Heart right ventricle (tissue), 16 donors: ENCODE measurements around the gene NR4A1. TPM values are rescaled to one million over a fixed set of nuclear protein-coding genes. Genes with fewer than 3 reads are reported as not detected.

Source experiments
- ATAC-seq, 8 donors: fragments of 200-7000 bp; cut with Tn5 transposase; one replicate each; pipeline ENCODE4 v1.9.1; 2020; ENCODE audit warnings: mild to moderate bottlenecking in 8 of 8, moderate library complexity in 8 of 8, moderate number of reproducible peaks in 1 of 8
- DNase-seq, 2 donors: peaks; one replicate each; pipeline ENCODE4 v3.0.0-alpha.2; 2020
- H3K27ac ChIP-seq, 10 donors: fragments of 200-600 bp; sonication (generic) in 2 of 10; one replicate each; pipeline versions ENCODE4 v1.5.0 to v1.8.0; 2020 to 2022; ENCODE audit warnings: mild to moderate bottlenecking in 3 of 10
- H3K27me3 ChIP-seq, 7 donors: fragments of 200-600 bp; one replicate each; pipeline ENCODE4 v1.8.0; 2021 to 2022; ENCODE audit warnings: mild to moderate bottlenecking in 2 of 7
- H3K36me3 ChIP-seq, 9 donors: fragments of 200-600 bp; sonication (generic) in 1 of 9; one replicate each; pipeline versions ENCODE4 v1.5.0 to v1.8.0; 2020 to 2022; ENCODE audit warnings: mild to moderate bottlenecking in 2 of 9
- H3K4me1 ChIP-seq, 9 donors: fragments of 200-600 bp; sonication (generic) in 1 of 9; one replicate each; pipeline versions ENCODE4 v1.5.0 to v1.8.0; 2020 to 2022; ENCODE audit warnings: mild to moderate bottlenecking in 4 of 9
- H3K4me3 ChIP-seq, 10 donors: fragments of 200-600 bp; sonication (generic) in 2 of 10; one replicate each; pipeline versions ENCODE4 v1.5.0 to v1.8.0; 2020 to 2022; ENCODE audit warnings: mild to moderate bottlenecking in 7 of 10, moderate library complexity in 2 of 10
- H3K9me3 ChIP-seq, 11 donors: fragments of 200-600 bp in 10 of 11; sonication (generic) in 2 of 11; one replicate each; pipeline versions ENCODE4 v1.5.0 to v1.8.0; 2013 to 2022; ENCODE audit warnings: mild to moderate bottlenecking in 2 of 11, control low read depth in 1 of 11, moderate library complexity in 1 of 11
- WGBS, 2 donors: extraction: QIAGEN DNeasy Blood & Tissue Kit; methylation state at CpG; one replicate each; pipeline ENCODE4 v1.1.7; 2013; ENCODE audit warnings: inconsistent platforms in 1 of 2; 5-methylcytosine and 5-hydroxymethylcytosine counted together
- intact Hi-C, 10 donors: fragments of 100-400 bp; cut with DNase I; formaldehyde crosslinking; loops; one replicate each; pipeline versions ENCODE4 v1.11.1 to v1.14.2; 2022
- polyA plus RNA-seq, 2 donors: library from polyadenylated mRNA; stranded (reverse); fragments of 200-250 nt; gene quantifications; one replicate each; pipeline ENCODE4 v1.2.3, GENCODE V29; 2013
- total RNA-seq, 10 donors: library from RNA; stranded (reverse); fragmentation: NEBNext Ultra II Directional in 3 of 10; extraction: Animal tissue kit (Norgen Biotek cat#: 25700) in 3 of 10; gene quantifications; one replicate each; pipeline versions ENCODE4 v1.2.1 to v1.2.4, GENCODE V29; 2021 to 2023
- TF ChIP-seq, protein P1 (sequence below), 9 donors: fragments of 200-600 bp; sonication (generic) in 2 of 9; IDR thresholded peaks; one replicate each; pipeline versions ENCODE4 v1.5.0 to v1.8.0; 2021 to 2022; ENCODE audit warnings: antibody characterized with exemption in 9 of 9, mild to moderate bottlenecking in 5 of 9, moderate library complexity in 1 of 9
- donor health status: Arrhythmogenic right ventricular cardiomyopathy.
- donor health status: ischemic (EF 13 %, LVEDD 7.1; RV severe dilation, severe dysfunction).
- donor health status: healthy with polysubstance abuse.
- donor health status: DM: no; HTN: yes; CAD: no.
- donor health status: DM: no; HTN: no; CAD: no.
- donor health status: ischemic (EF 25% LVEDD 6.9; RV normal size, moderate dysfunction).
- donor health status: ischemic (EF 25% LVEDD 5.7; RV mildly dilated, moderate dysfunction).
- donor health status: healthy.
- donor health status: DM: yes; HTN: yes; CAD: no.
- donor health status: Ischemic cardiomyopathy.
- donor health status: ischemic (EF 35%, LVEDD 5.7; RV mildly dilated, moderate dysfunction).
- donor health status: nonischemic (EF 11% LVEDD 7.7; RV severe dilation, severe dysfunction).
- donor health status: DM: yes; HTN: yes; CAD: no.
- donor health status: PGD.
- donor health status: ischemic (EF 29% LVEDD 5.4; RV normal size, mild dysfunction).
- donor health status: nonischemic (EF 23%, LVEDD 6.1; RV moderate dilation, normal function).

The NR4A1 gene
- total and polyA plus RNA-seq, 12 donors = 34.6 to 588 (median 99.0) TPM

DNA sequence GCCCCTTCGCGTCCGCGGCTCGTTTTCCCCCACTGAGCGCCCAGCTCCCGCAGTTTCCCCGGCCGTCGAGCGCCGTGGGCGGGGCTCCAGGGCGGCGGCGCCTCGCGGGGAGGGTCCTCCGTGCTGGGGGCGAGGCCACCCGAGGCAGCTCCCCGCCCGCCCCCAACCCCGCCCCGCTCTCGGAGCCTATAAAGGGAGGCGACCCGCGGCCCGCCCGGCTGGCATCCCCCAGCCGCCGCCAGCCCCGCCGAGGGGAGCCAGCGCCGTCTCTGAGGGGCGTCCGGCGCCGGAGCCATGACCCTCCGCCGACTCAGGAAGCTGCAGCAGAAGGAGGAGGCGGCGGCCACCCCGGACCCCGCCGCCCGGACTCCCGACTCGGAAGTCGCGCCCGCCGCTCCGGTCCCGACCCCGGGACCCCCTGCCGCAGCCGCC is 44.5 kb upstream of the NR4A1 start, which contains the start of gene TAMALIN:
Gene TAMALIN (plus strand): TSS at position 221 of the 432 bp plus-strand sequence. CDS start 74 bp downstream, at position 295.
- peaks cover 0 to 30% (median 11%) of the 10 kb centered on the region in 7 donors for H3K27me3 ChIP-seq
- peaks cover 12 to 69% (median 48%) of the 10 kb centered on the region in 9 donors for H3K4me1 ChIP-seq
- H3K36me3 ChIP-seq = peaks cover 0 to 21% (median 6%) of the 10 kb centered on the region in 9 donors
- H3K4me3 ChIP-seq = peak within 1 kb of the TSS; percentile 54 to 96 (median 84)
- DNase-seq (peak; percentile 78 to 84), ATAC-seq (peak; percentile 43 to 67 (median 55))
- TF ChIP-seq, protein P1, sequence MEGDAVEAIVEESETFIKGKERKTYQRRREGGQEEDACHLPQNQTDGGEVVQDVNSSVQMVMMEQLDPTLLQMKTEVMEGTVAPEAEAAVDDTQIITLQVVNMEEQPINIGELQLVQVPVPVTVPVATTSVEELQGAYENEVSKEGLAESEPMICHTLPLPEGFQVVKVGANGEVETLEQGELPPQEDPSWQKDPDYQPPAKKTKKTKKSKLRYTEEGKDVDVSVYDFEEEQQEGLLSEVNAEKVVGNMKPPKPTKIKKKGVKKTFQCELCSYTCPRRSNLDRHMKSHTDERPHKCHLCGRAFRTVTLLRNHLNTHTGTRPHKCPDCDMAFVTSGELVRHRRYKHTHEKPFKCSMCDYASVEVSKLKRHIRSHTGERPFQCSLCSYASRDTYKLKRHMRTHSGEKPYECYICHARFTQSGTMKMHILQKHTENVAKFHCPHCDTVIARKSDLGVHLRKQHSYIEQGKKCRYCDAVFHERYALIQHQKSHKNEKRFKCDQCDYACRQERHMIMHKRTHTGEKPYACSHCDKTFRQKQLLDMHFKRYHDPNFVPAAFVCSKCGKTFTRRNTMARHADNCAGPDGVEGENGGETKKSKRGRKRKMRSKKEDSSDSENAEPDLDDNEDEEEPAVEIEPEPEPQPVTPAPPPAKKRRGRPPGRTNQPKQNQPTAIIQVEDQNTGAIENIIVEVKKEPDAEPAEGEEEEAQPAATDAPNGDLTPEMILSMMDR (IDR thresholded peaks at IDR 0.05) = peak in 1 of 9 donors; percentile 5
- WGBS, 2 donors = 0 to 1% methylated on average over 37 to 60 of the region's 60 CpGs
- H3K27ac ChIP-seq = peak within 1 kb of the TSS; percentile 92 to 98 (median 96)
- H3K9me3 ChIP-seq = no peaks in the 10 kb centered on the region
- intact Hi-C loops = no loop called here

DNA sequence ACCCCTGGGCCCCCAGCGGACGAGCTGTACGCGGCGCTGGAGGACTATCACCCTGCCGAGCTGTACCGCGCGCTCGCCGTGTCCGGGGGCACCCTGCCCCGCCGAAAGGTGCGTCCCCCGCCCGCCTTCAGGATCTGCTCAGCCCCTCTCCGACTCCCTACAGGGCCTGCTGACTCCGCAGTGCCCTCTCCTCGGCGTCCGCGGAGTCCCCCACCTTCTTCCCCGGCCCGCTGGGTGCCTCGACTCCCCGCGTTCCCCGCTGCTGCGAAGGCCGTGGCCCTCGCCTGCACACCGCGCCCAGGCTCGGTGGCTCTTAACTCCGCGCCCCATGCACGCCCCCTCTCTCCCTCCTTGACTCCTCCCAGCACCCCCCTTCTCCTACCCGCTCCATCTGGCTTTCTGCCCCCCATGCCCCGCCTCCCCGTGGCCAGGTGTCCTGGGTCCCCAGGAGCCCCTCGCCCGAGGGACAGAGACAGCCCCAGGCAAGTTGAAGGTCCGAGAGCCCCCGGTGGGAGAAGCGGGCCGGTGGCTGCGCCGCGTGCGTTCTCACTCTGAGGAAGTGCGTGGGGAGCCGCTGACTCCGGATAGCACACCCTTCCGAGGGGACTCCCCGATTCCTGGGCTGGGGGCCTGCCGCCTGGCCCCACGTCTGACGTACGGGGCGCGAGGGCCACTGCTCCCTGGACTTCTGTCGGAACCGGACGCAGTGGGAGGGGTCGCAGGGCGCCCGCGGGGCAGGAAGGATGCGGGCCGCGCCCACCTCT is 43.9 kb upstream of the NR4A1 start:
- Histone ChIP-seq H3K4me3 (peak overlapping the region; percentile 54 to 96 (median 84)), H3K27me3 (peaks cover 0 to 30% (median 11%) of the 10 kb centered on the region in 7 donors), H3K36me3 (peaks cover 0 to 27% (median 11%) of the 10 kb centered on the region in 9 donors), H3K4me1 (peaks cover 12 to 69% (median 49%) of the 10 kb centered on the region in 9 donors), H3K9me3 (no peaks in the 10 kb centered on the region), H3K27ac (peak overlapping the region; percentile 92 to 98 (median 96))
- ATAC-seq (peak; percentile 19 to 57 (median 37)), DNase-seq (peak; percentile 69 to 70)
- 5 to 10% methylated on average over 66 to 72 of the region's 72 CpGs for WGBS, 2 donors
- intact Hi-C loops = no loop called here
- TF ChIP-seq, protein P1 (IDR thresholded peaks at IDR 0.05) = no peak

DNA sequence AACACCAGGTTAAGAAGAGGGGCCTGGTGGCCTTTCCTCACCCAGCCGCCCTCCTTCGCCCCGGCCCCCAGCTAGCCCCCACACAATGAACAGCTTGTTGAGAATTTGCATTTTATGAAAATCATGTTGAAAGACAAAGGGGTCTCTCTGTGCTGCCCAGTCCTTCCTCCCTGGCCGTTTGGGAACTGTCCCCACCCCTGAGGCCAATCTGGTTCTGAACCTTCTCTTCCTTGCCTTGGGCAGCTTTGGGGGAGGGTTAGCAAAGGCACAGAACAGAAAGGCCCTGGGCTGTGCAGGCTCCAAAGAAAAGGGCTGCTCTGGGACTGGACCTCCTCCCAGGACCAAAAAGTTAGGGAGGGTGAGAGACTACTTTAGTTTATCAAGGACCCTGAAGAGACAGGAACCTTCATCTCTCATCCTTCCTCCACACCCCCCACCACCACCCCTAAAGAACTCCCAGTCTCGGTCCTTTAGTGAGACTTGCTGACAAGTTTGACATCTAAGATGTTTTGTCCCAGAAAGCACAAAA is 43.2 kb upstream of the NR4A1 start:
- intact Hi-C loops = no loop called here
- DNase-seq = no peak
- 53 to 58% methylated on average over 5 of the region's 5 CpGs for WGBS, 2 donors

More for the DNA sequence above, 43.2 kb upstream of the NR4A1 start:
- TF ChIP-seq, protein P1 (IDR thresholded peaks at IDR 0.05) = no peak
- H3K4me3 ChIP-seq = peak overlapping the region; percentile 54 to 96 (median 84)
- peaks cover 0 to 30% (median 11%) of the 10 kb centered on the region in 7 donors for H3K27me3 ChIP-seq
- H3K4me1 ChIP-seq = peaks cover 12 to 69% (median 49%) of the 10 kb centered on the region in 9 donors
- no peak for ATAC-seq
- peaks cover 0 to 33% (median 11%) of the 10 kb centered on the region in 9 donors for H3K36me3 ChIP-seq
- peak overlapping the region; percentile 92 to 98 (median 96) for H3K27ac ChIP-seq
- no peaks in the 10 kb centered on the region for H3K9me3 ChIP-seq
